HepG2 (cell line): Measurements from ENCODE around the gene NLRC5. TPM values are rescaled to one million over a fixed set of nuclear protein-coding genes. Genes with fewer than 3 reads are reported as not detected.

ENCODE experiments used
- ATAC-seq: fragments of 200-7000 bp; cut with Tn5 transposase; 3 replicates; pipeline ENCODE4 v1.9.1; 2020; ENCODE audit warnings: mild to moderate bottlenecking, moderate library complexity
- BruUV-seq: library from RNA; stranded (reverse); fragments of 400-500 nt; replicated peaks from 2 replicates; lab custom pipeline; 2021; lab: Mats Ljungman, UMichigan
- CTCF ChIA-PET: fragments of 300-600 bp; formaldehyde crosslinking; extraction: SDS; loops from one replicate; lab custom pipeline; 2021; ENCODE audit warnings: low total read pairs, inconsistent platforms, low intra/inter-chr PET ratio; lab: Yijun Ruan, JAX
- POLR2A ChIA-PET: fragments of 350-600 bp; sonication (Branson Sonifier 250); formaldehyde crosslinking; loops from one replicate; lab custom pipeline; 2020; ENCODE audit warnings: antibody characterized with exemption, inconsistent platforms; lab: Yijun Ruan, JAX
- DNase-seq: peaks from one replicate; pipeline ENCODE4 v3.0.0-alpha.2; 2015; ENCODE audit warnings: low spot score
- FAIRE-seq: peaks from 3 replicates; lab custom pipeline; 2011; peaks lifted over from hg19 to GRCh38; lab: Jason Lieb, UNC
- H2AFZ ChIP-seq: one replicate; pipeline ENCODE4 v1.6.1; 2011; ENCODE audit warnings: low read length, inconsistent platforms
- H3K27ac ChIP-seq: fragments of 300-600 bp; 3 replicates; pipeline ENCODE4 v1.8.0; 2011; ENCODE audit warnings: mixed run types, mild to moderate bottlenecking, mixed read lengths, low read length, inconsistent platforms; ENCODE audit not compliant: insufficient read depth; ENCODE audit errors: extremely low read length
- H3K27me3 ChIP-seq, 2 experiments: fragments of 200-600 bp in 1 of 2; 2 replicates in 1 of 2; 3 replicates in 1 of 2; pipeline versions ENCODE4 v1.6.0 to v1.8.0; 2011; ENCODE audit warnings: low read length in 2 of 2, mild to moderate bottlenecking in 2 of 2, moderate library complexity in 2 of 2, inconsistent platforms in 1 of 2; ENCODE audit not compliant: insufficient read depth in 2 of 2, control insufficient read depth in 1 of 2
- H3K36me3 ChIP-seq, 2 experiments: fragments of 200-600 bp in 1 of 2; replicated peaks in 1 of 2; 2 replicates in 1 of 2; 3 replicates in 1 of 2; pipeline versions ENCODE4 v1.5.1 to v1.8.0; 2011; ENCODE audit warnings: low read length in 2 of 2, inconsistent platforms in 1 of 2; ENCODE audit not compliant: insufficient read depth in 2 of 2, control insufficient read depth in 1 of 2
- H3K4me1 ChIP-seq: 2 replicates; pipeline ENCODE4 v1.5.1; 2012; ENCODE audit warnings: low read length, inconsistent platforms; ENCODE audit not compliant: insufficient read depth
- H3K4me2 ChIP-seq: 2 replicates; pipeline ENCODE4 v1.6.0; 2011; ENCODE audit warnings: low read depth, low read length, inconsistent platforms
- H3K4me3 ChIP-seq, 3 experiments: fragments of 200-600 bp in 1 of 3; sonication (generic), shearing (Covaris generic) in 1 of 3; replicated peaks in 1 of 3; 2 replicates each; pipeline ENCODE4 v1.5.1; 2011 to 2016; ENCODE audit warnings: low read length in 3 of 3, inconsistent platforms in 2 of 3, low read depth in 2 of 3, mild to moderate bottlenecking in 2 of 3, control low read depth in 1 of 3, mixed read lengths in 1 of 3; ENCODE audit not compliant: insufficient read depth in 1 of 3
- H3K79me2 ChIP-seq: one replicate; pipeline ENCODE4 v1.6.1; 2011; ENCODE audit warnings: low read length, inconsistent platforms; ENCODE audit not compliant: insufficient read depth
- H3K9ac ChIP-seq: 2 replicates; pipeline ENCODE4 v1.6.0; 2011; ENCODE audit warnings: mild to moderate bottlenecking, low read depth, low read length, inconsistent platforms; ENCODE audit not compliant: insufficient read depth
- H3K9me3 ChIP-seq: 2 replicates; pipeline ENCODE4 v1.5.1; 2012; ENCODE audit warnings: mild to moderate bottlenecking, low read length
- H4K20me1 ChIP-seq: 2 replicates; pipeline ENCODE4 v1.6.0; 2011; ENCODE audit warnings: inconsistent platforms, mild to moderate bottlenecking, low read length, moderate library complexity; ENCODE audit not compliant: insufficient read depth
- ADNP ChIP-seq: sonication (generic); formaldehyde crosslinking; IDR thresholded peaks from 2 replicates; pipeline ENCODE4 v1.4.0; 2020; ENCODE audit warnings: missing genetic modification reagents
- ARNTL ChIP-seq: sonication (generic); formaldehyde crosslinking; IDR thresholded peaks from 2 replicates; pipeline ENCODE4 v1.4.0; 2020; ENCODE audit warnings: mild to moderate bottlenecking, missing genetic modification reagents
- ATF3 ChIP-seq: sonication (generic); formaldehyde crosslinking; IDR thresholded peaks from 2 replicates; pipeline ENCODE4 v1.4.0; 2020; ENCODE audit warnings: missing genetic modification reagents
- FOXA3 ChIP-seq: IDR thresholded peaks from 2 replicates; pipeline ENCODE4 v1.6.1; 2016; ENCODE audit warnings: missing genetic modification reagents, missing compliant biosample characterization
- GPN1 ChIP-seq: sonication (generic); formaldehyde crosslinking; IDR thresholded peaks from 2 replicates; pipeline ENCODE4 v1.5.1; 2020; ENCODE audit warnings: missing genetic modification reagents, borderline replicate concordance
- MNT ChIP-seq: fragments of 450-650 bp; IDR thresholded peaks from 2 replicates; pipeline ENCODE4 v1.6.1; 2016
- MXI1 ChIP-seq: IDR thresholded peaks from 3 replicates; pipeline ENCODE4 v1.6.1; 2012; ENCODE audit warnings: low read depth, low read length, inconsistent platforms, borderline replicate concordance
- RXRA ChIP-seq: sonication (generic); formaldehyde crosslinking; IDR thresholded peaks from 2 replicates; pipeline ENCODE4 v1.5.1; 2020; ENCODE audit warnings: missing genetic modification reagents
- SALL1 ChIP-seq: sonication (generic); formaldehyde crosslinking; IDR thresholded peaks from 2 replicates; pipeline ENCODE4 v1.8.0; 2022; ENCODE audit warnings: mild to moderate bottlenecking, missing genetic modification reagents
- SKIL ChIP-seq: sonication (generic); formaldehyde crosslinking; IDR thresholded peaks from 2 replicates; pipeline ENCODE4 v1.8.0; 2022; ENCODE audit warnings: missing genetic modification reagents, mild to moderate bottlenecking, moderate library complexity, borderline replicate concordance
- TEAD3 ChIP-seq: optimal IDR thresholded peaks from 2 replicates; pipeline ENCODE3; 2016; ENCODE audit warnings: borderline replicate concordance
- ZBTB25 ChIP-seq: IDR thresholded peaks from 2 replicates; pipeline ENCODE4 v1.6.1; 2018; ENCODE audit warnings: missing genetic modification reagents
- ZNF558 ChIP-seq: sonication (generic); formaldehyde crosslinking; IDR thresholded peaks from 2 replicates; pipeline ENCODE4 v1.9.0; 2022; ENCODE audit warnings: mild to moderate bottlenecking, missing genetic modification reagents, borderline replicate concordance
- ZNF644 ChIP-seq: IDR thresholded peaks from 2 replicates; pipeline ENCODE4 v1.6.1; 2016; ENCODE audit warnings: low read depth
- WGBS: methylation state at CpG from one replicate; pipeline ENCODE4 v1.1.6; 2017; ENCODE audit warnings: low lambda C conversion rate; 5-methylcytosine and 5-hydroxymethylcytosine counted together
- in situ Hi-C: cut with HindIII; loops from 2 replicates; pipeline ENCODE4 v1.10.0; 2017; ENCODE audit warnings: low pct_unique_long_range_greater_than_20kb; ENCODE audit not compliant: extremely low pct_ligation_motif_present
- intact Hi-C: fragments of 100-400 bp; cut with micrococcal nuclease; formaldehyde crosslinking; loops from one replicate; pipeline ENCODE4 v1.10.0; 2022; ENCODE audit not compliant: unreplicated experiment
- polyA plus RNA-seq, 8 experiments: library from polyadenylated mRNA; depleted of rRNA in 3 of 8; stranded (reverse) in 7 of 8; unstranded in 1 of 8; fragments of >200 nt; fragmentation: Illumina TruSeq in 4 of 8; extraction: Trizol in 4 of 8; gene quantifications; 2 replicates each; pipeline versions ENCODE4 v1.2.1 to v1.2.3, GENCODE V29; 2011 to 2016; ENCODE audit warnings: low read depth in 4 of 8, missing spikeins in 1 of 8, mixed read lengths in 1 of 8; ENCODE audit not compliant: insufficient read depth in 1 of 8
- total RNA-seq, 5 experiments: library from RNA; depleted of rRNA; stranded (reverse); fragments of >200 nt; fragmentation: Illumina TruSeq; extraction: Trizol; gene quantifications; 2 replicates each; pipeline ENCODE4 v1.2.3, GENCODE V29; 2016; ENCODE audit warnings: low read depth in 1 of 5

Gene NLRC5
- total and polyA plus RNA-seq, 2 of the 13 experiments (the other 11 are each of a cell fraction or from before 2014, with no cell fraction given), result 6.3 to 12.7 TPM

- TF ChIP-seq FOXA3 (peak; percentile 21; the same call in 1 of the 2 replicates), ATF3 (CRISPR knock-in tag) (no peak), ZBTB25 (CRISPR knock-in tag) (no peak), MXI1 (0 out of 3 replicates have a peak, but pooled peaks have one; percentile 9), RXRA (CRISPR knock-in tag) (peak; percentile 42; the same call in 1 of the 2 replicates), ARNTL (CRISPR knock-in tag) (no peak), ZNF644 (CRISPR knock-in tag) (0 out of 2 replicates have a peak, but pooled peaks have one; percentile 21), TEAD3 (CRISPR knock-in tag) (peak; percentile 78), GPN1 (CRISPR knock-in tag) (no peak), SALL1 (CRISPR knock-in tag) (peak; percentile 48; the same call in 1 of the 2 replicates), ZNF558 (no peak)
Observed at GRCh38 chr16:57020651-57021050, 31.3 kb downstream of the NLRC5 start (continued).

- TF ChIP-seq SKIL (CRISPR knock-in tag), result 0 out of 2 replicates have a peak, but pooled peaks have one; percentile 12
- no peak for TF ChIP-seq ADNP (CRISPR knock-in tag)
- TF ChIP-seq MNT, result peak; percentile 69
- Histone ChIP-seq H3K27ac (no peak overlapping the region), H3K9ac (no peak overlapping the region), H3K4me2 (no peak overlapping the region), H4K20me1 (no peaks in the 10 kb centered on the region), H3K4me3 (no peak overlapping the region), H3K27me3 (0 out of 5 replicates have a peak, but pooled peaks cover 0 to 6% of the 10 kb centered on the region in 2 experiments), H3K4me1 (peaks cover 32% of the 10 kb centered on the region), H3K79me2 (no peaks in the 10 kb centered on the region), H3K36me3 (no peaks in the 10 kb centered on the region), H3K9me3 (no peaks in the 10 kb centered on the region), H2AFZ (no peak overlapping the region)
- WGBS, result 90% methylated on average over 6 of the region's 6 CpGs
- intact Hi-C loops (no loop called here), in situ Hi-C loops (no loop called here)
- no TSS peak for BruUV-seq
- POLR2A ChIA-PET, result no interaction called here
- FAIRE-seq, result no peak
- no peak for DNase-seq
- CTCF ChIA-PET, result no interaction called here
- ATAC-seq, result no peak
Observed at GRCh38 chr16:57021757-57022156, 32.4 kb downstream of the NLRC5 start.
